ENCODE results near the gene PSG6.
"Not testable (repeated sequence)": the region's sequence is repeated elsewhere in the genome, so short reads cannot be mapped to it uniquely, and the experiment has no call there.

- TF ChIP-seq EP300, CTCF, POLR2A, POLR2AphosphoS5 (IDR thresholded peaks at IDR 0.05): not testable (repeated sequence)
Observed at GRCh38 chr19:42920971-42921370, 3.3 kb upstream of the PSG6 start.
